GM12892 (cell line): ENCODE results near the gene PRPSAP1.
"Not testable (repeated sequence)": the region's sequence is repeated elsewhere in the genome, so short reads cannot be mapped to it uniquely, and the experiment has no call there.

ENCODE experiments used
- DNase-seq: peaks from one replicate; pipeline ENCODE4 v3.0.0; 2011; ENCODE audit not compliant: insufficient read length
- FAIRE-seq: peaks from 2 replicates; lab custom pipeline; 2011; peaks lifted over from hg19 to GRCh38; lab: Jason Lieb, UNC
- POLR2A ChIP-seq: IDR thresholded peaks from 2 replicates; pipeline ENCODE4 v1.6.1; 2011; ENCODE audit warnings: low read depth, low read length, control low read depth
- POLR2AphosphoS5 ChIP-seq: IDR thresholded peaks from 2 replicates; pipeline ENCODE4 v1.6.1; 2011; ENCODE audit warnings: low read depth, low read length, control low read depth
- TAF1 ChIP-seq: IDR thresholded peaks from 2 replicates; pipeline ENCODE4 v1.6.1; 2011; ENCODE audit warnings: low read depth, mild to moderate bottlenecking, control low read depth, low read length, borderline replicate concordance

PRPSAP1 gene

GRCh38 chr17:76353004-76353598, 615 bp downstream of the PRPSAP1 start:
- TF ChIP-seq TAF1 (no peak), POLR2A (no peak)
- peak; percentile 70 for DNase-seq
- no peak for FAIRE-seq

GRCh38 chr17:76351526-76352071, 2.1 kb downstream of the PRPSAP1 start:
- DNase-seq (no peak), FAIRE-seq (no peak)
- TF ChIP-seq TAF1, result no peak
- no peak for TF ChIP-seq POLR2AphosphoS5
- no peak for TF ChIP-seq POLR2A

DNA sequence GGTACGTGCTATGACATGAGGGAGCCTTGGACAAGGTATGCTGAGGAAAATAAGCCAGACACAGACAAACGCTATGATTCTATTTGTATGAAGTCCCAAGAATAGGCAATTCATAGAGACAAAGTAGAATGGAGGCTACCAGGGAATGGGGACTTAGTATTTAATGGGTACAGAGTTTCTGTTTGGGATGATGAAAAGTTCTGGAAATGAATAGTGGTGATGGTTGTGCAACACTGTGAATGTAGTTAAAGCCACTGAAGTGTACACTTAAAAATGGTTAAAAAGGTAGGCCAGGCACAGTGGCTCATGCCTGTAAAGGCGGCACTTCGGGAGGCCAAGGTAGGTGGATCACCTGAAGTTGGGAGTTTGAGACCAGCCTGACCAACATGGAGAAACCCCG, 3.3 kb downstream of the PRPSAP1 start:
- FAIRE-seq (no peak), DNase-seq (no peak)
- TF ChIP-seq TAF1, result no peak
- no peak for TF ChIP-seq POLR2AphosphoS5
- no peak for TF ChIP-seq POLR2A

DNA sequence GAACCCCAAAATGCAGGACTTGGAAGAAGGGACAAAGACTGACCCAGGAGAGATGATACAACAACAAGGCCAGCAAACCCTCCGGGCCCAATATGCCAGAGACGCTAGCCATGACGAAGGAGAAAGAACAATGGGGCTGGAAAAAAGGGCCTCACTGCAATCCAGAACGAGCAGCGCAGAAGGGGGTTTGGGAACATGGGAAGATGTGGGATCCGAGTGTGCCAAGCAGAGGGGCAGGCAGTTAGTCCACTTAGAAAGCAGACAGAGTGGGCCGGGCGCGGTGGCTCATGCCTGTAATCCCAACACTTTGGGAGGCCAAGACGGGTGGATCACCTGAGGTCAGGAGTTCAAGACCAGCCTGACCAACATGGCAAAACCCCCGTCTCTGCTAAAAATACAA, 6.8 kb downstream of the PRPSAP1 start:
- not testable (repeated sequence) for FAIRE-seq, DNase-seq

DNA sequence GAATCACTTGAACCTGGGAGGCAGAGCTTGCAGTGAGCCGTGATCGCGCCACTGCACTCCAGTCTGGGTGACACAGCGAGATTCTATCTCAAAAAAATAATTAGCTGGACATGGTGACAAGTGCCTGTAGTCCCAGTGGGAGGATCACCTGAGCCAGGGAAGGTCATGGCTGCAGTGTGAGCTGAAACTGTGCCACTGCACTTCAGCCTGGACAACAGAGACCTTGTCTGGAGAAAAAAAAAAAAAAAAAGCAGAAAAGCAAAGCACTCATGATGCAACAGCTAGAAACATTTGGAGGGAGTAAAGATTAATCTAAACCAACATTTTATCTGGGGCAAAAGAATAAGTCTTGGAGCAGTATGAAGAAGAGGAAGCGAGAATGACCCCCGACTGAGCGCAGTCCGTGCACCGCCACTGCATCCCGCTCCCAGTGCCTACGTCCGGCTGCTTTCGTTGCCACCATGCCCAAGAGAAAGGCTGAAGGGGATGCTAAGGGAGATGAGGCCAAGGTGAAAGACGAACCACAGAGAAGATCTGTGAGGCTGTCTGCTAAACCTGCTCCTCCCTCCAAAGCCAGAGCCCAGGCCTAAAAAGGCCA, 8.2 kb downstream of the PRPSAP1 start:
- FAIRE-seq (no peak), DNase-seq (no peak)
- TF ChIP-seq POLR2A (no peak), POLR2AphosphoS5 (no peak), TAF1 (no peak)

- no peak for FAIRE-seq
- no peak for DNase-seq
Measured at GRCh38 chr17:76343106-76343505, 10.6 kb downstream of the PRPSAP1 start.

DNA sequence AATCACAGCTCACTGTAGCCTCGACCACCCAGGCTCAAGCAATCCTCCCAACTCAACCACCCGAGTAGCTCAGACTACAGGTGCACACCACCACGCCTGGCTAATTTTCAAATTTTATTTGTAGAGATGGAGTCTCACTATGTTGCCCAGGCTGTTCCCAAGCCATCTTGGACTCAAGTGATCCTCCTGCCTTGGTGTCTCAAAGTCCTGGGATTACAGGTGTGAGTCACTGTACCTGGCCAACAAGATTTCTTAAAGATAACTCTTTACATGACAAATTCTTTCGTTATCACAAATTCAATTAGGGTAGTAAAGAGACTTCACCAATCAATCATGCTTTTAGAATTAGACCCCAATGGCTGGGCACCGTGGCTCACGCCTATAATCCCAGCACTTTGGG, 12.4 kb downstream of the PRPSAP1 start:
- TF ChIP-seq POLR2AphosphoS5, result no peak
- TF ChIP-seq POLR2A, result no peak
- TF ChIP-seq TAF1, result no peak
- no peak for DNase-seq
- FAIRE-seq, result no peak

More at GRCh38 chr17:76343106-76343505, 10.6 kb downstream of the PRPSAP1 start:
- TF ChIP-seq POLR2AphosphoS5 (no peak), TAF1 (no peak), POLR2A (no peak)

- FAIRE-seq (no peak), DNase-seq (no peak)
- no peak for TF ChIP-seq POLR2AphosphoS5
- TF ChIP-seq POLR2A, result no peak
- TF ChIP-seq TAF1, result no peak
Measured at GRCh38 chr17:76337413-76337777, 16.3 kb downstream of the PRPSAP1 start.

DNA sequence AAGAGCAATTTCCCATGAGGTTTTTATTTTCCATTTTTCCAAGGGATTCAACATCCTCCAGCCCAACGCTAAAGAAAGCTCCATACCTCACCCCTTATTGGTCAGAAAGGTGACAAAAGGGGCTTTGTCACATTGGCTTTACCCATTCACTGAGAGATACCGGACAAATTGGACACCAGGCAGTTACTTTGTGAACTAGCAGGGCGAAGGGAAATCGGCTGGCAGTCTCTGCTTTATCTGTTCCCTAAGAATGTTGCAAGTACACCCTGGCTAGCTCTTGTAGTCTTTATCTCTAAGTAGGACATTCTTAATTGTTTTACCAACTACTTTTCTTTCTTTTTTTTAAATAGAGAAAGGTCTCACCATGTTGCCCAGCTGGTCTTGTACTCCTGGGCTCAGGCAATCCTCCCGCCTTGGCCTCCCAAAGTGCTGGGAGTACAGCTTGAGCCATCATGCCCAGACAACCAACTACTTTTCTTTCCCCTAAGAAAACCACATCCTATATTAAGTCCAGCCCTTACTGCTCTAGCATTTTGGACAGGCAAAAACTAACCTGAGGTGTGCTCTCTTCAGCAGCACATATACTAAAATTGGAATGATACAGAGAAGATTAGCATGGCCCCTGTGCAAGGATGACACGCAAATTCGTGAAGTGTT, 16.8 kb downstream of the PRPSAP1 start:
- DNase-seq, result no peak
- FAIRE-seq, result no peak
- no peak for TF ChIP-seq POLR2AphosphoS5
- no peak for TF ChIP-seq TAF1
- no peak for TF ChIP-seq POLR2A

- TF ChIP-seq POLR2AphosphoS5 (no peak), TAF1 (no peak), POLR2A (no peak)
- FAIRE-seq (no peak), DNase-seq (no peak)
Measured at GRCh38 chr17:76335716-76336381, 17.9 kb downstream of the PRPSAP1 start.

DNA sequence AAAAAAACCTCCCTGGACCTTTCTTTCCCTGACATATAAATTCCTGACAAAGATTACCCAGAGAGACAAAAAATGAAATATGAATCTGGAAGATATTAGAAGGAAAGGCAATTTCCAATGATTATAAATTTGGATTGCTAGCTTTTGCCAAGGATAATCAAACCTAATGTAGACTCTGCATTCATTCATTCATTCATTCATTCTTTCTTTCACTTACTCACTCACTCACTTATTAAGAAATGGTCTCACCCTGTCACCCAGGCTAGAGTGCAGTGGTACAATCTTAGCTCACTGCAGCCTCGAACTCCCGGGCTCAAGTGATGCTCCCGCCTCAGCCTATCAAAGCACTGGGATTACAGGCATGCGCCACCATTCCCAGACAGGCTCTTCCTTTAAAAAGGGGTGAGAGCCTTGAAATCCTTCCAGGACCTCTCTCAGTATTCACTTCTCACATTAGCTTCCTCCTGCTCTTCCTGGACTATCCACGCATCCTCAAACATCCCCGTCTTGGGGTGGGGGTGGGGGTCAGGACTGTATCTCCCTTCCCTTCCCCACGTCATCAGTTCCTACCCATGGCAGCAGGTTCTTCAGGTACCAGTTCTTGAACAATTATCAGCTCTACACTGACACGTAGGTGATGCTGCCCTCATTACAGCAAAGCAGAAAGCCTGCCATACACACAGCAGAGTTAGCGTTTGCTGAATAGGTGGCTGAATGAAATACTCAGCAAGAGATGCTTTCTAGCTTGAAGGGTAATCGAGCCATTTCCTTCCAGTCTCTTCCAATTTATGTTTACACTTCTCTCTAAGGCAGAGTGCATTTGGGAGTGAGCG, 19.8 kb downstream of the PRPSAP1 start:
- no peak for DNase-seq
- TF ChIP-seq TAF1 (no peak), POLR2AphosphoS5 (no peak), POLR2A (no peak)
- FAIRE-seq, result no peak

GRCh38 chr17:76331083-76331482, 22.6 kb downstream of the PRPSAP1 start:
- TF ChIP-seq POLR2A, result no peak
- no peak for TF ChIP-seq TAF1
- TF ChIP-seq POLR2AphosphoS5, result no peak
- no peak for DNase-seq
- FAIRE-seq, result no peak
